K562 (cell line): Measurements from ENCODE around the gene NMBR. TPM values are rescaled to one million over a fixed set of nuclear protein-coding genes. Genes with fewer than 3 reads are reported as not detected.

Source experiments
- ATAC-seq: fragments of 200-7000 bp; cut with Tn5 transposase; 3 replicates; pipeline ENCODE4 v1.9.1; 2020; ENCODE audit warnings: moderate library complexity
- BruUV-seq: library from RNA; stranded (reverse); fragments of 400-500 nt; replicated peaks from 2 replicates; lab custom pipeline; 2021; lab: Mats Ljungman, UMichigan
- CTCF ChIA-PET: fragments of 300-600 bp; formaldehyde crosslinking; extraction: SDS; loops from one replicate; lab custom pipeline; 2021; ENCODE audit warnings: low intra/inter-chr PET ratio; lab: Yijun Ruan, JAX
- POLR2A ChIA-PET: fragments of 300-600, 350-650 bp; sonication (Branson Sonifier 250); formaldehyde crosslinking; extraction: SDS; loops from one replicate; lab custom pipeline; 2021; ENCODE audit warnings: antibody characterized with exemption, inconsistent platforms; lab: Yijun Ruan, JAX
- DNase-seq, 4 experiments: peaks; one replicate each; pipeline versions ENCODE4 v3.0.0 to v3.0.0-alpha.2; 2011 to 2018; ENCODE audit warnings: low spot score in 3 of 4, mixed read lengths in 3 of 4; ENCODE audit errors: extremely low read depth in 1 of 4
- FAIRE-seq: peaks from 2 replicates; lab custom pipeline; 2011; peaks lifted over from hg19 to GRCh38; lab: Jason Lieb, UNC
- H2AFZ ChIP-seq: 2 replicates; pipeline ENCODE4 v1.6.0; 2011; ENCODE audit warnings: low read depth, low read length, control low read depth, inconsistent platforms
- H3K27ac ChIP-seq: fragments of 200-600 bp; 3 replicates; pipeline ENCODE4 v1.8.0; 2011; ENCODE audit warnings: low read depth, mild to moderate bottlenecking, control low read depth, inconsistent platforms, low read length, moderate library complexity, mixed read lengths; ENCODE audit errors: extremely low read depth
- H3K27me3 ChIP-seq, 2 experiments: fragments of 300-600 bp in 1 of 2; 2 replicates in 1 of 2; 3 replicates in 1 of 2; pipeline versions ENCODE4 v1.6.0 to v1.8.0; 2011; ENCODE audit warnings: inconsistent platforms in 2 of 2, low read length in 2 of 2, mild to moderate bottlenecking in 1 of 2, mixed read lengths in 1 of 2, moderate library complexity in 1 of 2; ENCODE audit not compliant: control insufficient read depth in 2 of 2, insufficient read depth in 2 of 2
- H3K36me3 ChIP-seq: fragments of 300-600 bp; 3 replicates; pipeline ENCODE4 v1.8.0; 2011; ENCODE audit warnings: mild to moderate bottlenecking, low read length, inconsistent platforms; ENCODE audit not compliant: control insufficient read depth, insufficient read depth
- H3K4me1 ChIP-seq, 2 experiments: fragments of 200-600 bp in 1 of 2; replicated peaks in 1 of 2; 2 replicates in 1 of 2; 3 replicates in 1 of 2; pipeline versions ENCODE4 v1.5.1 to v1.8.0; 2011; ENCODE audit warnings: inconsistent platforms in 2 of 2, low read length in 2 of 2, mild to moderate bottlenecking in 1 of 2, mixed read lengths in 1 of 2, moderate library complexity in 1 of 2; ENCODE audit not compliant: control insufficient read depth in 2 of 2, insufficient read depth in 2 of 2
- H3K4me2 ChIP-seq: 2 replicates; pipeline ENCODE4 v1.6.1; 2011; ENCODE audit warnings: low read length, control low read depth, inconsistent platforms, mixed read lengths; ENCODE audit not compliant: insufficient read depth
- H3K4me3 ChIP-seq: fragments of 200-600 bp; sonication (generic), shearing (Covaris generic); 2 replicates; pipeline ENCODE4 v1.5.1; 2016; ENCODE audit warnings: control low read depth, inconsistent platforms
- H3K79me2 ChIP-seq: fragments of 200-600 bp; 3 replicates; pipeline ENCODE4 v1.8.0; 2011; ENCODE audit warnings: low read length, inconsistent platforms; ENCODE audit not compliant: control insufficient read depth, insufficient read depth
- H3K9ac ChIP-seq, 2 experiments: 2 replicates each; pipeline versions ENCODE4 v1.6.0 to v1.6.1; 2011; ENCODE audit warnings: low read depth in 2 of 2, low read length in 2 of 2, control low read depth in 1 of 2, inconsistent platforms in 1 of 2, mild to moderate bottlenecking in 1 of 2, mixed read lengths in 1 of 2; ENCODE audit not compliant: insufficient read depth in 1 of 2
- H3K9me1 ChIP-seq: one replicate; pipeline ENCODE4 v1.6.0; 2011; ENCODE audit warnings: inconsistent platforms, mild to moderate bottlenecking, low read length, moderate library complexity; ENCODE audit not compliant: control insufficient read depth, insufficient read depth
- H3K9me3 ChIP-seq: replicated peaks from 2 replicates; pipeline ENCODE4 v1.5.1; 2011; ENCODE audit warnings: low read depth, low read length, inconsistent platforms; ENCODE audit not compliant: control insufficient read depth, insufficient read depth
- H4K20me1 ChIP-seq: replicated peaks from 2 replicates; pipeline ENCODE4 v1.6.1; 2011; ENCODE audit warnings: low read length, inconsistent platforms, mixed read lengths; ENCODE audit not compliant: control insufficient read depth, insufficient read depth
- FOS ChIP-seq: IDR thresholded peaks from 3 replicates; pipeline ENCODE4 v1.6.1; 2011; ENCODE audit not compliant: insufficient read length; ENCODE audit errors: extremely low read depth
- FOSL1 ChIP-seq: fragments of 200-800 bp; sonication (Bioruptor generic); conservative IDR thresholded peaks from 2 replicates; pipeline ENCODE4 v1.6.1; 2016; ENCODE audit warnings: missing genetic modification characterization, missing compliant biosample characterization
- ZNF316 ChIP-seq: fragments of 450-650 bp; IDR thresholded peaks from 2 replicates; pipeline ENCODE4 v1.6.1; 2016
- WGBS: fragments of 100-300 bp; shearing (Covaris generic); methylation state at CpG from one replicate; pipeline ENCODE4 v1.1.6; 2016; ENCODE audit warnings: low coverage, mixed read lengths; ENCODE audit not compliant: insufficient coverage; ENCODE audit errors: missing lambda C conversion rate; 5-methylcytosine and 5-hydroxymethylcytosine counted together
- in situ Hi-C: fragments of 300-500 bp; cut with MboI; formaldehyde crosslinking; loops from 4 replicates; pipeline ENCODE4 v1.15.0; 2018; ENCODE audit warnings: inconsistent platforms, mixed read lengths
- intact Hi-C: fragments of 100-400 bp; cut with micrococcal nuclease; formaldehyde crosslinking; loops from 2 replicates; pipeline ENCODE4 v1.14.2; 2022
- polyA plus RNA-seq, 8 experiments: library from polyadenylated mRNA; depleted of rRNA in 4 of 8; stranded (reverse) in 5 of 8; unstranded in 3 of 8; fragments of >200 nt; fragmentation: Nextera tagmentation in 2 of 8; fragmentation: Illumina TruSeq in 1 of 8; extraction: Ambion mirVana in 2 of 8; extraction: Trizol in 1 of 8; gene quantifications; 2 replicates each; pipeline versions ENCODE4 v1.2.1 to v1.2.3, GENCODE V29; 2011 to 2014; ENCODE audit warnings: inconsistent platforms in 1 of 8, missing spikeins in 1 of 8
- total RNA-seq, 7 experiments: library from RNA; depleted of rRNA in 6 of 7; stranded (reverse); fragments of >200 nt in 6 of 7; fragmentation: Illumina TruSeq in 2 of 7; extraction: Trizol in 2 of 7; gene quantifications; 2 replicates each; pipeline versions ENCODE4 v1.2.1 to v1.2.3, GENCODE V29; 2011 to 2021; ENCODE audit warnings: low replicate concordance in 1 of 7

Gene NMBR
- total and polyA plus RNA-seq, 9 of the 15 experiments (the other 6 are each of a cell fraction or from before 2014, with no cell fraction given), result not detected

DNA sequence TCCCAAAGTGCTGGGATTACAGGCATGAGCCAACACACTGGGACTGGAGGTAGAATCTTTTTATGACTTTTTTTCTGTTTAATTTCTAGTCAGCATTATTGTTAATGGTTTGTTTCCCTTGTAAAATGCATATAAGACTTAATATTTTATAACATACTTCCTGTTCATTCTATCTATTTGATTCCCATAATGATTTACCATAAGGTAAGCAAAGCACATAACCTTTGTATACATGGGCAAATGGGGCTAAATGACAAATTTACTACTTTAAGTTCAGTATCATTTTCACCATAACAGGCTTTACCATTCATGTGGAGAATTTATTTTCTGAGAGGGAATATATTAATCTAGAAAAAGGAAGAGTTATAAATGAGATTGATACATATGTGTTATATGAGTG is 24.4 kb upstream of the NMBR start:
- no peak overlapping the region for H2AFZ ChIP-seq
- no peaks in the 10 kb centered on the region for H3K9me3 ChIP-seq
- TF ChIP-seq ZNF316, result peak; percentile 47
- TF ChIP-seq FOSL1, result no peak
- no peak overlapping the region for H3K9ac ChIP-seq
- ChIA-PET CTCF (no interaction called here), POLR2A (interaction anchor here (1.1 kb wide), 1 partner anchor 15 kb away, joined by 3 read pairs; no protein-coding TSS in a partner anchor)
- H3K4me2 ChIP-seq, result no peak overlapping the region
- ATAC-seq, result no peak
- H3K36me3 ChIP-seq, result peaks cover 50% of the 10 kb centered on the region
- H4K20me1 ChIP-seq, result no peaks in the 10 kb centered on the region
- BruUV-seq, result no TSS peak
- no peak for DNase-seq
- FAIRE-seq, result no peak
- intact Hi-C loops, result no loop called here
- H3K4me1 ChIP-seq, result no peaks in the 10 kb centered on the region
- H3K27me3 ChIP-seq, result no peaks in the 10 kb centered on the region
- no peak overlapping the region for H3K4me3 ChIP-seq
- no peaks in the 10 kb centered on the region for H3K9me1 ChIP-seq
- H3K79me2 ChIP-seq, result 0 out of 3 replicates have a peak, but pooled peaks cover 1% of the 10 kb centered on the region
- no peak overlapping the region for H3K27ac ChIP-seq
- in situ Hi-C loops, result no loop called here

DNA sequence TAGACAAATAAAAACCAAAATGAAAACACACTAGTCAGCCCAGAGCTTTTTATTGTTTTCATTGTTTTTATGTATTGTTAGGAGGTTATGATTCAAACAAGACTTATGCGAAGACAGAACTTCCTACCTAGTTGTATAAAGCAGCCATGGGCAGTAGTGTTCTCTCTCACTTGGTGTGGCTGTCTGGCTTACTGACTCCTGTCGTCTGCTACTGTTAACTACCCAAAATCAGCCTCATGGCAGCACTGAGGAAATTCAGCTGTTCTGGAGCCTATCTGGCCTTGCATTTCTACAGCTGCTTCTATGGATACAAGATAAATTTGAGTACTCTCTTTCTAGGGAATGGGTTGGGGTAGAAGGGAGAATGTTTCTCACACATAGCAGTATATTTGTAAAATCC is 20.6 kb upstream of the NMBR start:
- FAIRE-seq, result no peak
- peaks cover 19% of the 10 kb centered on the region for H3K79me2 ChIP-seq
- peaks cover 36% of the 10 kb centered on the region for H3K36me3 ChIP-seq

More for the DNA sequence above, 20.6 kb upstream of the NMBR start:
- peak; percentile 66 for ATAC-seq
- Histone ChIP-seq H3K27me3 (no peaks in the 10 kb centered on the region), H3K9me1 (no peaks in the 10 kb centered on the region), H3K9ac (no peak overlapping the region), H3K4me2 (no peak overlapping the region), H2AFZ (no peak overlapping the region), H3K27ac (no peak overlapping the region), H3K9me3 (no peaks in the 10 kb centered on the region), H3K4me1 (0 out of 5 replicates have a peak, but pooled peaks cover 0 to 3% of the 10 kb centered on the region in 2 experiments), H3K4me3 (no peak overlapping the region), H4K20me1 (no peaks in the 10 kb centered on the region)
- POLR2A ChIA-PET, result interaction anchor here (0.8 kb wide), 1 partner anchor 10 kb away, joined by 3 read pairs; no protein-coding TSS in a partner anchor
- WGBS, result 78% methylated on average over 2 of the region's 2 CpGs
- BruUV-seq, result no TSS peak
- TF ChIP-seq FOS, result no peak
- intact Hi-C loops, result no loop called here
- no peak for DNase-seq
- CTCF ChIA-PET, result no interaction called here
- in situ Hi-C loops, result no loop called here
